ENCODE results near the gene FAM162A. TPM values are rescaled to one million over a fixed set of nuclear protein-coding genes. Genes with fewer than 3 reads are reported as not detected.

The FAM162A gene
- total RNA-seq, 6 experiments from 2014 or later, result 26.9 to 57.0 (median 51.5) TPM

GRCh38 chr3:122366379-122366749 is 17.6 kb upstream of the FAM162A start:
- Histone ChIP-seq H3K27me3 (no peaks in the 10 kb centered on the region), H3K4me3 (no peak overlapping the region), H3K9me3 (no peaks in the 10 kb centered on the region), H3K27ac (peak overlapping the region in 2 of 3 donors; percentile 70 to 72), H3K36me3 (peaks cover 0 to under 1% (median 0%) of the 10 kb centered on the region in 4 donors), H3K4me1 (peaks cover 0 to 47% (median 11%) of the 10 kb centered on the region in 4 donors)
- 74% methylated on average over 5 of the region's 5 CpGs for WGBS (ENCODE audit: insufficient coverage, low coverage, low lambda C conversion rate, missing lambda C conversion rate)
- ATAC-seq, result peak in 3 of 4 donors; percentile 32 to 60 (median 41)
- no peak for DNase-seq
- intact Hi-C loops (cut with DNase I), result no loop called here
- TF ChIP-seq POLR2A (IDR thresholded peaks at IDR 0.05), result no peak
- TF ChIP-seq, protein P1, sequence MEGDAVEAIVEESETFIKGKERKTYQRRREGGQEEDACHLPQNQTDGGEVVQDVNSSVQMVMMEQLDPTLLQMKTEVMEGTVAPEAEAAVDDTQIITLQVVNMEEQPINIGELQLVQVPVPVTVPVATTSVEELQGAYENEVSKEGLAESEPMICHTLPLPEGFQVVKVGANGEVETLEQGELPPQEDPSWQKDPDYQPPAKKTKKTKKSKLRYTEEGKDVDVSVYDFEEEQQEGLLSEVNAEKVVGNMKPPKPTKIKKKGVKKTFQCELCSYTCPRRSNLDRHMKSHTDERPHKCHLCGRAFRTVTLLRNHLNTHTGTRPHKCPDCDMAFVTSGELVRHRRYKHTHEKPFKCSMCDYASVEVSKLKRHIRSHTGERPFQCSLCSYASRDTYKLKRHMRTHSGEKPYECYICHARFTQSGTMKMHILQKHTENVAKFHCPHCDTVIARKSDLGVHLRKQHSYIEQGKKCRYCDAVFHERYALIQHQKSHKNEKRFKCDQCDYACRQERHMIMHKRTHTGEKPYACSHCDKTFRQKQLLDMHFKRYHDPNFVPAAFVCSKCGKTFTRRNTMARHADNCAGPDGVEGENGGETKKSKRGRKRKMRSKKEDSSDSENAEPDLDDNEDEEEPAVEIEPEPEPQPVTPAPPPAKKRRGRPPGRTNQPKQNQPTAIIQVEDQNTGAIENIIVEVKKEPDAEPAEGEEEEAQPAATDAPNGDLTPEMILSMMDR (IDR thresholded peaks at IDR 0.05), result no peak

- no peaks in the 10 kb centered on the region for H3K27me3 ChIP-seq
- peaks cover 0 to 3% (median 0%) of the 10 kb centered on the region in 4 donors for H3K36me3 ChIP-seq
- intact Hi-C loops (cut with DNase I), result no loop called here
- no peak overlapping the region for H3K4me3 ChIP-seq
- H3K27ac ChIP-seq, result no peak overlapping the region
- ATAC-seq (peak; percentile 30 to 79 (median 68)), DNase-seq (no peak)
- peaks cover 0 to 13% (median 4%) of the 10 kb centered on the region in 4 donors for H3K4me1 ChIP-seq
- 50% methylated on average over 1 of the region's 1 CpG for WGBS (ENCODE audit: insufficient coverage, low coverage, low lambda C conversion rate, missing lambda C conversion rate)
- TF ChIP-seq, protein P1 (IDR thresholded peaks at IDR 0.05), result no peak
- TF ChIP-seq POLR2A (IDR thresholded peaks at IDR 0.05), result no peak
- no peaks in the 10 kb centered on the region for H3K9me3 ChIP-seq
These were observed 9.9 kb upstream of the FAM162A start for GRCh38 chr3:122374034-122374433.

- WGBS (ENCODE audit: insufficient coverage, low coverage, low lambda C conversion rate, missing lambda C conversion rate), result 19% methylated on average over 4 of the region's 4 CpGs
- intact Hi-C loops (cut with DNase I), result no loop called here
- TF ChIP-seq, protein P1 (IDR thresholded peaks at IDR 0.05), result no peak
- no peak for TF ChIP-seq POLR2A (IDR thresholded peaks at IDR 0.05)
- Histone ChIP-seq H3K27ac (no peak overlapping the region), H3K27me3 (no peaks in the 10 kb centered on the region), H3K4me3 (no peak overlapping the region), H3K4me1 (peaks cover 0 to 23% (median 8%) of the 10 kb centered on the region in 4 donors), H3K36me3 (no peaks in the 10 kb centered on the region), H3K9me3 (no peaks in the 10 kb centered on the region)
- ATAC-seq (peak in 1 of 4 donors; percentile 10), DNase-seq (no peak)
These were observed 6.0 kb upstream of the FAM162A start for GRCh38 chr3:122377975-122378374.

GRCh38 chr3:122382888-122383666 is 905 bp upstream of the FAM162A start, which contains the start of gene MIX23:
Gene MIX23 (minus strand): TSS chr3:122383231. CDS start chr3:122383224, 7 bp downstream.
- intact Hi-C loops (cut with DNase I), result no loop called here
- DNase-seq (peak; percentile 84 to 88 (median 88)), ATAC-seq (peak; percentile 72 to 80 (median 73))
- WGBS (ENCODE audit: insufficient coverage, low coverage, low lambda C conversion rate, missing lambda C conversion rate), result under 1% methylated on average over 18 of the region's 31 CpGs
- Histone ChIP-seq H3K9me3 (no peaks in the 10 kb centered on the region), H3K36me3 (no peaks in the 10 kb centered on the region), H3K4me1 (peaks cover 0 to 24% (median 11%) of the 10 kb centered on the region in 4 donors), H3K27ac (peak within 1 kb of the TSS; percentile 77 to 88 (median 85)), H3K27me3 (no peaks in the 10 kb centered on the region), H3K4me3 (peak within 1 kb of the TSS; percentile 67 to 87 (median 76))
- TF ChIP-seq, protein P1 (IDR thresholded peaks at IDR 0.05), result no peak
- TF ChIP-seq POLR2A (IDR thresholded peaks at IDR 0.05), result peak; percentile 66

All from right lobe of liver (tissue), 6 donors.